GM18502 (cell line): Measurements from ENCODE around the gene EMC10.
"Not testable (repeated sequence)": the region's sequence is repeated elsewhere in the genome, so short reads cannot be mapped to it uniquely, and the experiment has no call there.

Source experiments
- ATAC-seq: cut with Tn5 transposase; IDR thresholded peaks from one replicate; pipeline ENCODE4 v1.9.1; 2021; ENCODE audit warnings: mild to moderate bottlenecking; ENCODE audit not compliant: unreplicated experiment, poor library complexity

Gene EMC10

DNA sequence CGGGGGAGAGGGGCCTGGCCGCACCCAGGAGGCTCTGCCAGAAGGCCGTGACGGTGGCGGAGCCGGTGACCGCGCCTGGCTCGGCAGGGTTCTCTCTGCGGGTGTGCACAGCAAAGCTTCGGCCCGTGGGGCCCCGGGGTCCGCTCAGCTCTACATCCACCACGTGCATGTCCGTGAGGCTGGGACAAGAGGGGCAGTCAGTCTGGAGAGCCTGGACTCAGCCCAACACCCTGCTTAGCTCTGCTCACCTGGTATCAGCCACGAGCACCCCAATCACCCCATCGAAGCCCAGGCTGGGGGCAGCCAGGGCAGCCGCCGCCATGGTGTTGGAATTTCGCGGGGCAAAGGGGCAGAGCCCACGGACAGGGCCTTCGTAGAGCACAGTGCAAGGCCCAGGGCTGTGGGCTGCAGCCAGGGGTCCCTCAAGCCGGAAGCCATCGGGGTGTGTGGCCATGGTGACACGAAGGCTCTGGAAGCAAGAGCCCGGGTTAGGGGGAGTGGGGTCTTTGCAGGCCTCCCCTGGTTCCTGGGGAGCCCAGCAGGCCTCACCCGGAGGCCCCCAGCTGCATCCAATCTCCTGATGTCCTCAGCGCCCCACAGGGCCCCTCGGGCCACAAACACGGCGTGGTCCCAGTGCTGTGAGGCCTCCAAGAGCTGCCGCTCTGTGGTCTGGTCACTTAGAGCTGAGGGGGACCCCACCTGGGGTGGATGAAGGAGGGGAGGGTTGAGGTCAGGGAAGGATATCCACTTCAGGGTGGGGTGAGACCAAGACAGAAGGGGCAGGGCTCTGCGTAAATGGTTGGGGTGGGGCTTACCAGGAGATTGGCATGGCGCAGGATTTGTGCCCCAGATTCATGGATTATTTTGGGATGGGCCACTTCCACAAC lies 36.0 kb downstream of the EMC10 start:
- ATAC-seq, result no peak

DNA sequence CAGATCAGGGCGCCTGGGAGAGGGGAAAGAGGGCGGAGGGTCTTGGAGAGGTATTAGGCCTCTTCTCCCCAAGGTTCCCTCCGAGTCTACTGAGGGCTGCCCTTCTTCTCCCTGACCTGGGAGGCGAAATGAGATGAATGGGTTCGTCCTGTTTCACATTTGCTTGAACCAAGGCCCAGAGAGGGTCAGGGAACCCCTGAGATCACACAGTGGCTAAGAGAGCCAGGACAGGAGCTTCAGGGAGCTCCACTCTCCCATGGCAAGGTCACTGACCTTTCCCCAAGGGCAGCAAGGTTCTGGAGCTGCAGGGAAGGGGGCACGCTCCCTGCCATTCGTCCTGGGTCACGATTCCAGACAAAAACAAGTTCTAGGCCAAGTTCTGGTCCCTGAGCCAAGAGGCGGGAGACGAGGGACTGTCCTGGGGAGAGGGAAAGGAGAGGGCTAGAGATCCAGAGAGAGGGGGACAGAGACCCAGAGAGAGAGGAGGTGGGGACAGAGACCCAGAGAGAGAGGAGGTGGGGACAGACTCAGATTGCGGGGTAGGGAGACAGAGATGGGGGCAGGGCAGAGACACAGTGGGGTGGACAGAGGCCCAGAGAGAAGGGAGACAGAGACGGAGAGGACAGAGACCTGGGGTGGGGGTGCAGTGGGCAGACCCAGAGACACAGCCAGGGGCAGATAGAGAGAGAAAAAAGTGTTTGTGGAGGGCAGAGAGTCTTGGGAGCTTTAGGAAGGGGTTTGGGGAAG lies 36.9 kb downstream of the EMC10 start:
- no peak for ATAC-seq

DNA sequence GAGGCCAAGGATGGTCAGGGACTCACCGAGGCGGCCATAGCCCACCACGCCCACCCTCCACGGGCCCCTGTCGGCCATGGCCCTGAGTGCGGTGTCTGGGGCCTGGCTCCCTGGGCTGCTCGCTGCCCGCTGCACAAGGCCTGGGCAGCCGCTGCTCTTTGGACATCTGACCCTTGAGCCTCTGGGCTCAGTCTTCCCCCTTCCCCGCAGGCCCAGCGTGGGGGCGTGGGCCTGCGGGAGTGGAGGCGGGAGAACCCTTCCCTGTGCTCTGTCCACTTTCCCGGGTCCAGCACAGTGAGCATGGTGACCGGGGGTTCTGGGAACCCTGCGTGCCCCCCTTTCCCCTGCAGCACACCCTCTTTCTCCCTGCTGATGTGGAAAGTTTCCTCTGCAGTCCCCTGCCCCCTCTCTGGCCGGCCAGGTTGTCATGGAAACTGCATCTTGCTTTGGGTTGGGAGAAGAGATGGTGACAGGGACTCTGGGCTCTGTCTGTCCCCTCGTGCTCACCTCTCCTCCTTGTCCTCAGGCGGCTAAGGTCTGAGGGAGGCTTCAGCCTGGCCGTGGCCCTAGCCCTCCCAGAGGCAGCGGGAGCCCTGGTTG lies 37.5 kb downstream of the EMC10 start, which contains the start of gene ASPDH:
Gene ASPDH (minus strand): TSS at position 168 of the 600 bp plus-strand sequence. CDS start 90 bp downstream, at position 78.
- ATAC-seq, result no peak

DNA sequence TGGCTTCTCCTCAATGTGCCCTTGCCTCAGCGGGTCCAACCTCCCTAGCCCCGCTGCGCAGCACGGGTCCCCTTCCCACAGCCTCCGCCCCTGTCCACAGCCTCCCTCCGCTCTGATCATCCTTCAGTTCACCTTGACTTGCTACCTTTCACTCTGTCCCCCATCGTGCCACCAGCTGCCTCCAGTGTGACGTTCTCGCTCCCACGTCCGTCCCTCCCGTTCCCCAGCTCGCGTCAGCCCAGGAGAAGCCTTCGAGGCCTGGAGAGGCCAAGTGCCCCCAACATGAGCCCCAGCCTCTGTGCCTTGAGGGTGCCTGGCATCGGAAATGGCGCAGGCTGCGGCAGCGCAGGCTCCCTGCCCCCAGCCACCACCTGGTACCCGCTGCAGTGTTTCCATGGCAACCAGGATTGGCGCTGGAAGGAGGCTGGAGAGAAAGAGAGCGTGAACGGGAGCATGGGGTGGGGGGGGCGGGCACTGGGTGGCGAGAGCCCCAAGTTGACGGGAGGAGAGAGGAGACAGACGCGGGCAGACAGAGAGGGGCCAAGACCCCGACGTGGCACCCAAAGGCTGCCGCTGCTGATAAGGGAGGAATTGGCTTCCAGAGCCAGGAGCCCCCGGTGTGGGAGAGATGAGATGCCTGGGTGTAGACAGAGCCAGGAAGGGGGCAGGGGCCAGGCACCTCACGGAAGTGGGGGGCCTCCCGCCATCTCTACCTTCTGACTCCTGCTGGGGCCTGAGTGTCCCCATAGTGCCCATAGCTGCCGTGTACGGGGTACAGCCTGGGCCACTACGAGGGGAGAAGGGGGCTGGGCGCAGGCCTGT lies 38.2 kb downstream of the EMC10 start:
- no peak for ATAC-seq

DNA sequence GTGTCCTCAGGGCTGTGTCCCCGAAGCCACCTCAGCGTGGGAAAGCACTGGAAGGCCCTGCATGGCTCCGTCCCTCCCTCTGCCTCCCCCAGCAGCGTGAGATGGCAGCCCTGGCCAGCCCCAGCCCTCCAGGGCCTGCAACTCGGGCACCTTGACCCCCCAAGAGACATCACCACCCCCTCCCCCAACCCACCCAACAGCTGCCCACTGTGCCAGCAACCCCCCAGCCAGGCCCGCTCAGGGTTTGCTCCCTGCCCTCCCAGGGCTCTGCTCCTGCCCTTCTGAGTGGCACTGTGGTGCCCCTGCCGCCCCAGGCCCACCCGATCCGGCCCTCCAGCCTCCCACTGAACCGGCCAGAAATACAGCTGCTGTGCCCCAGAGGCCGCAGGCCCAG lies 38.9 kb downstream of the EMC10 start:
- ATAC-seq, result no peak

DNA sequence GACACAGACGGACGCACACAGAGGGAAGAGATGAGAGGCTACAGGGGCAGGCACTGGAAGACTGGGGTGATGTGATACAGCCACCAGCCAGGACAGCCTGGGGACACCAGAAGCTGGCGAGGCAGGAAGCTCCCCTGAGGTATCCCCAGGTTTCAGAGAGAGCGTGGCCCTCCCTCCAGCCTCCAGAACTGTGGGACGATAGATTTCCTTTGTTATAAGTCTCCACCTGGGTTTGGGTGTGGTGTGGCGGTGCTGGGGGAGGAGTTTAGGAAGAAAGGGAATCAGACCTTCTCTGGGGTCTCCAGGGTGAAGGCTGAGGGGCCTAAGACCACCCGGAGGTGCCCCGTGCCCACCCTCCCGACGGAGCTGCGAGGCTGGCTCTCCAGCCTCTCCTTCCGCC lies 40.1 kb downstream of the EMC10 start:
- ATAC-seq, result no peak

DNA sequence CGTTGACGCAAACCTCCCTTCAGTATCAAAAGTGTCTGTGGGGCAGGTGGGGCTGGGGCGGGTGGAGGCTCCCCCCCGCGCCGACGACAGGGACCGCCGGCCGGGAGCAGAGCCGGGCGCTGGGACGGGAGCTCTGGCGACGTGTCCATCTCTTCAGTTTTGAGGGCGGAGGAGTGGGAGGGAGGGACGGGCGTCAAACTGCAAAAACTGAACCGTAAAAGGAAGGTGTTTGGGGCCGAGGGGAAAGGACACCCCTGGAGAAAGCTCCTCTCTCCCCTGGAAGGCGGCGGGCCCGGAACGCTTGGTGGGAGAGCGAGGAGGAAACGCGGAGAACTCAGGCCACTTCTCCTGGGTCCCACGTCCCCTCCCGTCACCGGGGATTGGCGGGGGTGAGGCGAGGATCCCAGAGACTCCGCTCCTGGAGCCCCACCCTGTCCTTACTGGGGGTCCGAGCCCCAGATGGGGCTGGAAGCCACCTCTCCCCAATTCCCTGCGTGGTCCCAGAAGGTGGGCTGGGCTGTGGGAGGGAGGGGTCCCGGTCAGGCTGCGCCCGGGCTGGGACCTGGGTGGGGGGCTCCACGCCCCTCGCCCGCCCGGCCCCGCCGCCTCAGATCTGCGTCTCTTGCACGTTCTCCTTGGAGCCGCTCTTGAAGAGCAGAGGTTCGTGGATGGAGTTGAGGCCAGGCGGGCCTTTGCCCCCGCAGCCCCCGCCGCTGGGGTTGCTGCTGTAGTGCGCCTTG lies 40.8 kb downstream of the EMC10 start:
- no peak for ATAC-seq

DNA sequence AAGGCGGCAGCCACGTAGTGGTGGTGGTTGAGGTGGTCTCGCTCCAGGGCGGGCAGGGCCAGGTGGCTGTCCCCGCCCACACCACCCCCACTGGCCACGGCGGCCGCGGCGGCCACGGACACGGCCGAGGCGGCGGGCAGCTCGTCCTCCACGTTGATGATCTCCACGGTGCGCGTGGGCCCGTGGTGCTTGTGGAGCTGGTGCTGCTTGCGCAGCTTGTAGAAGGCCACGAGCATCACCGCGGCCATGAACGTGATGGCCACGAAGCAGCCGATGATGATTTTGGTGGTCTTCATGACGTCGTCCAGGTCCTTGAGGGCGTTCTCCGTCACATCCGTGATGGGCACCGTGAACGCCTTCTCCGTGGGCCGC lies 41.4 kb downstream of the EMC10 start:
- no peak for ATAC-seq

DNA sequence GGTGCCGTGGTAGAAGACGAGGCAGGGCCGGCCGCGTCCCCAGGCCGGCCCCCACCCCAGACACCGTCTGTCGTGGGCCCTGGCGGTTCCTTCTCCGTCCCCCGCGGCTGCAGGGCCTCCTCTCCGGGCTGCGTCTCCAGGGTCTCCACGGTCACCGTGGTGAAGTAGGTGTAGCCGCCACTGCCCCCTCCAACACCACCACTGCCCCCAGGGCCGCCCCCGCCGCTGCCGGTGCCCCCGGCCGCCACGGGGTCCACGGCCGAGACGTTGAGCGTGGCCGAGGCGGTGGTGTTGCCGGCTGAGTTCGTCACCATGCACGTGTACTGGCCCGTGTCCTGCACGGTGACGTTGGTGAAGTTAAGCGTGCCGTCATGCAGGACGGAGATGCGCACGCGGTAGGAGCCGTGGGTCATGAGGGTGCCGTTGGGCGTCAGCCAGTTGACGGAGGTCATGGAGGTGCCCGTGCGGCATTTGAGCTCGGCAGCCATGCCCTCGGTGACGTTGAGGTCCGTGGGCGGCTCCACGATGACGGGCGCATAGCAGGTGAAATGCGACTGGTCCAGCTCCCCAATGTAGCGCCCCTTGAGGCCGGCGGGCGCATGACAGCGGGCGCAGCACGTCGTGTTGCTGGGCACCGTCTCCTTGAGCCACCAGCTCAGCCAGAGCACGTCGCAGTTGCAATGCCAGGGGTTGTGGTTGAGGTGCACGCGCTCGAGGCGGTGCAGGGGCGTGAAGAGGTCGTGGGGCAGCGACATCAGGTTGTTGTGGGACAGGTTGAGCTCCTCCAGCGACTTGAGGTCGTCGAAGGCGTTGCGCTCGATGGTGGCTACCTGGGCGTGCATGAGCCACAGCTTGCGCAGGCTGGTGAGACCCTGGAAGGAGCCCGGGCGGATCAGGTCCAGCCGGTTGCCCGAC lies 42.0 kb downstream of the EMC10 start:
- no peak for ATAC-seq

DNA sequence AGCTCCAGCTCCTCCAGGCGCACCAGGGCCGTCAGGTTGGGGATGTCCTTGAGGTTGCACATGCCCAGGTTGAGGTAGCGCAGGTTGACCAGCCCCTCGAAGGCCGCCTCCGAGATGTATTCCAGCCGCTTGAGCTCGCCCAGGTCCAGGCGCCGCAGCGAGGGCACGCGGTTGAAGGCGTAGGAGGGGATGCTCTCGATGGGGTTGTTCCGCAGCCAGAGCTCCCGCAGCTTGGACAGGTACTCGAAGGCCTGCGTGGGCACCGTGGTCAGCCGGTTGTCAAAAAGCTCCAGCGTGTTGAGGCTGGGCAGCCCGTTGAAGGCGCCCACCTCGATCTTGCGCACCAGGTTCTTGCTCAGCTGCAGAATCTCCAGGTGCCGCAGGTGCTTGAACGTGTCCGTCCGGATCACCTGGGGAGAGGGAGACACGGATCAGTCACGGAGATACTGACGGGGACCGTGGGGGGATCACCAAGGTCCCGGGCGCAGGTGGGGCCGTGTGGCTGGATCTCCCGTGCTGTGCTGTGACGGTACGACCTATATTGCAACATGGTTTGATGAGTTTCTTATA lies 42.8 kb downstream of the EMC10 start:
- no peak for ATAC-seq

DNA sequence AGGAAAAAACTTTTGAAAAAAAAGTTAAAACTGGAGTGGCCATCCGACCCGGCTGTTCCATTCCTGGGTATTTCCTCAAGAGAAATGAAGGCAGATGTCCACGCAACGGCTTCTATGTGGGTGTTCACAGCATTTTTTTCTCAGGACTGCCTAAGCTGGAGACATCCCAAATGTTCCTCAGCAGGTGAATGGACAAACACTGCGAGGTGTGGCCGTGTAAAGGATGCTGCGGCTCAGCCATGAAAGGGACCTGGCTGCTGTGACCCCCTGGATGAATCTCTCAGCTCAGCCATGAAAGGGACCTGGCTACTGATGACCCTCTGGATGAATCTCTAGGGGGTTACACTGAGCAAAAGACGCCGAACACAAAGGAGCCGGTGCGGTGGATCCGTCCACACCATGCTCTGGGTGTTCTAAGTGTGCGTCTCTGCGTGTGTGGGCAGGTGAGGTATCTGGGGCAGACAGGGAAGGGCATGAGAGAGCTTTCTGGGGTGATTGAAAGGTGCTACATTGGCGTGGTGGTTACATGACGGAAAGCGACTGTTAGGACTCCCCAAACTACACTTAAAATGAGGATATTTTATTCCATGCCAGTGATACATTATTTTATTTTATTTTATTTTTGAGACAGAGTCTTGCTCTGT lies 44.6 kb downstream of the EMC10 start:
- ATAC-seq, result no peak

DNA sequence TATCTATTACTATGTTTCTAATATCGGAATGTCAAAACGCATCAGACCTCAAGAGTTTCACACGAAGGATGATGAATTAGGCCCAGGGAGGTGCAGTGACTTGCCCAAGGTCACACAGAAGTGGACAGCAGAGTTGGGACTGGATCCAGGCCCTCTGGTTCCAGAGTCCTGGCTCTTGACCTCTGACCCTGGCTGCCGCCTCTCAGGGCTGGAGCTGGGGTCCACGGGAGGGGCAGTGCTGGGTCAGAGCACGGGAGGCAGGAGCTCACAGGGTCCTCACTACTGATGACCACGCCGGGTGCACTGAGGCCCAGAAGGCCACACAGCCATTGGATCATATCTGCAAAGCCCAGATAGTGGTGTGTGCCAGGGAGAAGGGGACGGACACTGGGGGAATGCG lies 46.6 kb downstream of the EMC10 start:
- ATAC-seq, result no peak

DNA sequence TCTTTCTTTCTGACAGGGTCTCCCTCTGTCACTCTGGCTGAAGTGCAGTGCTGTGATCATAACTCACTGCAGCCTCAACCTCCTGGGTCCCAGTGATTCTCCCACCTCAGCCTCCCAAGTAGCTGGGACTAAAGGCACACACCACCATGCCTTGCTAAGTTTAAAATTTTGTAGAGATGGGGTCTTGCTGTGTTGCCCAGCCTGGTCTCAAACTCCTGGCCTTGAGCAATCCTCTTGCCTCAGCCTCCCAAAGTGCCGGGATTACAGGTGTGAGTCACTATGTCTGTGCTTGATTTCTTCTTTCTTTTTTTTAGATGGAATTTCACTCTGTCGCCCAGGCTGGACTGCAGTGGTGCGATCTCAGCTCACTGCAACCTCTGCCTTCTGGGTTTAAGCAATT lies 51.7 kb downstream of the EMC10 start:
- not testable (repeated sequence) for ATAC-seq

DNA sequence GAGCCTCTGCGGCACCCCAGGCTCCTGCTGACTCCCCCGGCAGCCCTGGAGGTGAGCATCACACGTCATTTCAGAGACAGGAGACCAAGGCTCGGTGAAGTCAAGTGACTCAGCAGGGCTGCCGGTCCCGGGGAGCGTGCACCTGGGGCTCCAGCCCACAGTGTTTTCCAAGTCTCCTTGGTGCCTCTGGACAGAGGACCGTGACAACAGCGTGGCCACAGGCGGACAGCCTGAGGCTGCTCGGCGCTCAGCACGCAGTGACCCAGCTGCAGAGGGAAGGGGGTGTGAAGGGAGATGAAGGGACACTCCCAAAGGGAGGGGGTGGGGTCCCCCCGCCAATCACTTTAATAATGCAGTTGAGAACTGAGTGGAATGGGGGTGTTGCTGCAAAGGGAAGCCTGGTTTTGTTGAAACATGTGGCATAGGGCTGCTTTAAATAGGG lies 54.9 kb downstream of the EMC10 start:
- ATAC-seq, result no peak

DNA sequence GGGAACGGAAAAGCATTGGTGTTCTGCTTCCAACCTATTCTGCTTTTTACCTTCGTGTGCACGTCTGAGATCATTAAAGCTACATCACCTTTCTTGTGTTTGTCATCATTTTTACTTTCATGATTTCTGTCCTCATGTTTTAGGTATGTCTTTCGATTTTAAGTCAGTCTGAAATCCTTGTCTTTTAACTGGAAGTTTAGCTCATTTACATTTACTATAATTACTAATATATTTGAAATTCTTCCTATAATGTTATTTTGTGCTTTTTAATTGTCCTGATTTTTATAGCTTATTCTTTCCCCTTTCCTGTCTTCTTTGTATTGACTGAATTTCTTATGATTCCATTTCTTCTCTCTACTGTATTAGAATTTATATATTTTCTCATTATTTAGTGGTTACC lies 56.6 kb downstream of the EMC10 start:
- no peak for ATAC-seq

DNA sequence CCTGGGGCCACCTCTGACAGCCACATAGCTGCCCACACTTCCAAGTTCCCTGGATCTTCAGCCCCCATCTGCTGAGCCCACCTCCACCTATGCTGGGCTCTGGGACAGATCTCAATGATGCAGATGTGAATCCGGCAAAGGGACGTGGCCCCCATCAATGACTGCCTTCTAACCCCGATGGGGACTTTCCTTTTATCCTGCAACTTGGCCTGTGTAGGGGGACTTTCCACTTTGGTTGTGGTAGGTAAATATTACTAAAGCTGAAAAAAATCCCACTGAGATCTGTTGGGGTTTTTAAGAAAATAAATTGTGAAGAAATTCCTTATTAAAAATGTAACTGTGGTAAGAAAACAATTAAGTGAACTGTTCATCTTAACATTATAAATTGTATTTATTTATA lies 58.2 kb downstream of the EMC10 start:
- no peak for ATAC-seq

DNA sequence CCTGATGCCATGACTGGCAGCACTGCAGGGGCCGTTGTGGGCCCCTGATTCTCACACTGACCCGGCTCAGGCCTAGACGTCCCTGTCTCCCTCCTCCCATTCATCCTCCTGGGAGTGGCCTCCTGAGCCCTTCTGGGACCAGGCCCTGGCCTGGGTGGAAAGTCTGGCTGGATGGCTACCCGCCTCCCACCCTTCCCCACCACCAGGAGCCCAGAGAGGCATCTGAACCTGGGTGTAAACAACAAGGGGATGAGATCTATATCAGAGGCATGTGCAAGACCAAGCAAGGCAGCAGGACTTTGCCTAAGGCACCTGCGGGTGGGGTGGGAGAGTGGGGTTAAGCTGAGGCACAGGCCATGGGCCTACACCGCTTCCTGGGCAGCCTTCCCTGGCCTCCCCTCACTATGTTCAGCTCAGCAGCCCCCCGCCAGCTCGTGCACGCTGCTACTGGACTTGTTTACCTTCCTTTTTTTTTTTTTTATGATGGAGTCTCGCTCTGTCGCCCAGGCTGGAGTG lies 59.4 kb downstream of the EMC10 start:
- ATAC-seq, result no peak
